CD4-positive, alpha-beta T cell treated with Interleukin-15 for 4 hours (primary cell): ENCODE results near the gene ATAD3A.
"Not testable (repeated sequence)": the region's sequence is repeated elsewhere in the genome, so short reads cannot be mapped to it uniquely, and the experiment has no call there.

Source experiments
- DNase-seq: peaks from one replicate; pipeline ENCODE4 v3.0.0-alpha.2; 2020; ENCODE audit warnings: low spot score

Gene ATAD3A

DNA sequence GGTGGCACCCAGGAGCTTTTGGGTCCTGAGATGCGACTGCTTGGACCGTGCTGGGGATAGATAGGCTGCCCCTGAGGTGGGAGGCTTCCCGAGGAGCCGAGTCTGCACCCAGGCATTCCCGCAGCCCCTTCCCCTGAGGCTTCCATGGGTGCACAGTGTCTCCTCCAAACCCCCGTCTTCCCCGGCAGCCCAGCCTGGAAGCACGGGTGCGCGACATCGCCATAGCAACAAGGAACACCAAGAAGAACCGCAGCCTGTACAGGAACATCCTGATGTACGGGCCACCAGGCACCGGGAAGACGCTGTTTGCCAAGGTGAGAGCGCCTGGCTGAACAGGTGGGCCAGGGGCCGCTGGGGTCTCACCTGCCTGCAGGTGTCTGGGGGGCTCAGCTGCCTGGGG is 11.7 kb downstream of the ATAD3A start:
- DNase-seq: not testable (repeated sequence)

DNA sequence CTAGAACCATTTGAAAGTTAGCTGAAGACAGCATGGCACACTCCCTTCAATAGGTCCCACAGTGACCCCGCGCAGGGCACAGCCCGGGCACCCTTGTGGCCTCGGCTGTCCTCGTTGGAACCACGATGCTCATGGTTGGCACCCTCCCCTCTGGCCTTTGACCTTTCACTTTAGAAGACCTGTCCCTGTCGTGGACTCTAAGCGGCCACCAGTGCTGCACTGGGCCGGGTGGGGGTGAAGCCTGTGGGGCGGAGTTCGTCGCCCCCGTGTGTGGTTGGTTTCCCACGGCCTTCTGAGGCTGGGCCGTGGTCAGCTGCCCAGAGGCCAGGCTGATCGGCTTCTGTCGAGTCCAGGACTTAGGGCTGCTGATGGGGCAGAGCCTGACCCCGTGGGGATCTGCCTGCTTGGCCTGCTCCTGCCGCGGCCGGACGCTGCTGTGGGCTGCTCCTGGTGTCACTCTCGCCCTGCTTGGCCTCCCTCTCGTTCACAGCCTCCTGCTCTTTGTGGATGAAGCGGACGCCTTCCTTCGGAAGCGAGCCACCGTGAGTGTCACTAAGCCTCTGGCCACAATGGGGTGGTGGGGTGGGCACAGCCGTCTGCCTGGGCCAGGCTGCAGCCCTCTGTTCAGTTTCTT is 12.9 kb downstream of the ATAD3A start:
- not testable (repeated sequence) for DNase-seq

DNA sequence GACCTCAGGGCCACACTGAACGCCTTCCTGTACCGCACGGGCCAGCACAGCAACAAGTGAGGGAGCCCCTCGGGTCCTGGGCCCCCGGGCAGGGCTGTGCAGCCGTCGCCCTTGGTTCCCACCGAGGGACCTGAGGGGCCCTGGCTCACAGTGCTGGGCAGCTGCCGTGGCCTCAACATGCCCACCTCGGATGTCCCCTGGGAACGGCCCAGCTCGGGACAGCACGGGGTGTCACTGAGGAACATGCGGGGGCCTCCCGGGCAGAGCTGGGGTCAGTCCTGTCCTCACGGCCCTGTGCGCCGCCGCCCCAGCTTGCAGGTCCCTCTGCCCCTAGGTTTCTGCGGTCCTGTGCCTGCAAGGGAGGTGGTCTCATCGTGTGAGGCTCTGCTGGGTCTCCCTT is 14.5 kb downstream of the ATAD3A start:
- DNase-seq: not testable (repeated sequence)

DNA sequence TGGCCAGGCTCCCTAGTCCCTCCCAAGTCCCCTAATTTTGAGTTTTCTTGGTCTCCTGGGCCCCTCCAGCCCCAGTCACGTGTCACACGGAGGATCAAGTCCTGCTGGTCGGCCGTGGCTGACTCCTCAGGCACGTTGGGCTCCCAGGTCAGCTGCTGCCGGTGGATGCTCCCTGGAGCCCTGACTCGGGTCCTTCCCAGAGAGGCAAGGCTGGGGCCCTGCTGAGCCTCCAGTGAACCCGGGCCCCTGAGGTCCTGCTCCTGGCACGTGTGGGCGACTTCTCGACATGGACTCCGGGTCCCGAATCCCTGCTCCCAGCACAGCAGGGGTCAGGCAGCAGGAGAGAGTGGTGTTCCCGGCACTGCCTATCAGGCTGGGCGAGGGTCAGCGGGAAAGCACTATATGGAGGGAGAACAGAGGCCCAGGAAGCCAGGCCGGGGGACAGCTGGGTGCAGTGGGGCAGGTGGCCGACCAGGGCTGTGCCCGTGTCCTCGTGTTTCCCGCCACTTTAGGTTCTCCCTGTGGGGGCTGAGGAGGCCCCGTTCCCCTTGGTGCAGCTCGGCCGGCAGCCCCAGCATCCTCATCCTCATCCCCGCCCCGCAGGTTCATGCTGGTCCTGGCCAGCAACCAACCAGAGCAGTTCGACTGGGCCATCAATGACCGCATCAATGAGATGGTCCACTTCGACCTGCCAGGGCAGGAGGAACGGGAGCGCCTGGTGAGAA is 15.3 kb downstream of the ATAD3A start:
- no peak for DNase-seq

DNA sequence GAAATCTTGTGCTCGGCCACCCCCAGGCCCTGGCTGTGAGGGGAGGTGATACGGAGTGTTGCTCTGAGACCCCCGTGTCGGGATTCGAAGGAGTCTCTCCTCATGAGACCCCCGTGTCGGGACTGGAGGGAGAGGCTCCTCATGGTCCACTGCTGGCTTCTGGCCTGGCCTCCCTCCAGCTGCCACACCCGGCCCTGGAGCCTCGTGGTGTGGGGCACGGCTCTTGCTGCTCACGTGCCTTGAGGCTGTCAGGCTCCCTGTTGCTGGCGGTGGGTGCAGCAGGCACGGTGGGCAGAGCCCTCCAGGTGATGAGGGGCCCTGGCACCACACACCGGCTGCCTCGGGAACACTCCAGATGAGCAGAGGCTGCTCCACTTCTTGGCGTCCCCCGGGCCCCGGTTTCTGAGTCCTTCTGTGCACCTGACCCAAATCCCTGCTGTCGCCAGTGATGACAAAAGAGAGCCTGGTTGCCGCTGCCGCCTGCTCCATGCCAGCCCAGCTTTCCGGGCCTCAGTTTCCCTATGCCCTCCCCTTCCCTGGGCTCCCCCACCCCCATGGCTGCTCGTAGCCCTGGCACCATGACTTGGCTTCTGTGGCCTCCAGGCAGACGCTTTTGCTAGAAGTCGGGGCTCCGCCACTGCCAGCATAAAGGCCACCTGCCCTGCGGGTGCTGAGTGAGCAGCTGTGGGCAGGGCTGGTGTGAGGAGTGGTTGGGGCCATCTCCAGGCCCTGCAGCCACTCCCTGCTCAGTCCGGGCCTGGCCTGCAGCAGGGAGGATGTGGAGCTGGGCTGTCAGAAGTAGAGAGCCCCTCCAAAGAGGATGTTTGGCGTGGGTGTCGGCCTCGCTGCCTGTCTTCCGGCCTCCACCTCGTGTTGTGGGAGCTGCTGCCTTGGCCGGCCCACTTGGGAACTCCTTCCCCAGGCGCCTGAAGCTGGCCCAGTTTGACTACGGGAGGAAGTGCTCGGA is 16.6 kb downstream of the ATAD3A start:
- no peak for DNase-seq

DNA sequence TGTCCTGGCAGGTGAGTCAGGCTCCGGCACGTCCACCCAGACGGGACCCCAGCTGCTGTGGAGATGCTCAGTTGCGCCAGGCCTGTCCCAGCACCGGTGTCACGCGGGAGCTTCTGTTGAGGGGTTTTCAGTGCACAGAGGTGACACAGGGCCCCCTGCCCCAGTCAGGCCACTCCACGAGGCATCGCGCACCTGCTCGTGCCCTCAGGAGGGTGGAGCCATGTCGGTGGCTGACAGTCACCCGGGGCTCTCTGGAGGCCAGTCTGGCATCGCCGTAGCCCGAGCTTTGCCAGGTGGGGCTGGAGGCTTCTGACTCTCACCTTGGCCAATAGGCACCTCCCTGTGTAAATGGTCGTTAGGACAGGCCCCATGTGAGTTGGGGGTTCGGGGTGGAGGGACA is 17.4 kb downstream of the ATAD3A start:
- no peak for DNase-seq

DNA sequence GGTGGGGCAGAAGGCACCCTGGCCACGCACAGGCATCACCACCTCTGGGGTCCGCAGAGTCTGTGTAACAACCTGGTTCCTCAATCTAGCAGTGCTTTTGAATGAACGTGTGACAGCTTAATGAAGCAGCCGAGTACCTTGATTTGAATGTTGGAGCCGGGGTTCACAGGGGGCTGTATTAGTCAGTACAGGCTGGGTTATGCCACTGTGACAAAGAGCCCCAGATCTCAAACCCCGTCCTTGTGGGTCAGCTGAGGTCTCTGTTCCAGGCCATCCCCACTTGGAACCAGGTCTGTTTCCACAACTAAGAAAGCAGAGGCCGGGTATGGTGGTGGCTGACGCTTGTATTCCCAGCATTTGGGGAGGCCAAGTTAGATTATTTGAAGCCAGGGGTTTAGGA is 18.0 kb downstream of the ATAD3A start:
- no peak for DNase-seq

DNA sequence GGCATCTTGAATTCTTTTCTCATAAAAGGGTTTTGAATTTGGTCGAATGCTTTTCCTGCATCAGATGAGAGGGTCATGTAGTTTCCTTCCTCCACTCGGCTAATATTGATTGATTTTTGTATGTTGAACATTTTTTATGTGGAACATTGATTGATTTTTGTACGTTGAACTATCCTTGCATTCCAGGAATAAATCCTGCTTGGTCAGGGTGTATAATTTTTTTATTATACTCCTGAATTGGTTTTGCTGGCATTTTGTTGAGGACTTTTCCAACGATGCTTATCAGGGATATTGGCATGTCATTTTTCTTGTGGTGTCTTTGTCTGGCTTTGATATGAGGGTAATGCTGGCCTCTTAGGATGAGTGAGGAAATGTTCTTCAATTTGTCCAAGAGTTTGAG is 20.0 kb downstream of the ATAD3A start:
- DNase-seq: no peak

DNA sequence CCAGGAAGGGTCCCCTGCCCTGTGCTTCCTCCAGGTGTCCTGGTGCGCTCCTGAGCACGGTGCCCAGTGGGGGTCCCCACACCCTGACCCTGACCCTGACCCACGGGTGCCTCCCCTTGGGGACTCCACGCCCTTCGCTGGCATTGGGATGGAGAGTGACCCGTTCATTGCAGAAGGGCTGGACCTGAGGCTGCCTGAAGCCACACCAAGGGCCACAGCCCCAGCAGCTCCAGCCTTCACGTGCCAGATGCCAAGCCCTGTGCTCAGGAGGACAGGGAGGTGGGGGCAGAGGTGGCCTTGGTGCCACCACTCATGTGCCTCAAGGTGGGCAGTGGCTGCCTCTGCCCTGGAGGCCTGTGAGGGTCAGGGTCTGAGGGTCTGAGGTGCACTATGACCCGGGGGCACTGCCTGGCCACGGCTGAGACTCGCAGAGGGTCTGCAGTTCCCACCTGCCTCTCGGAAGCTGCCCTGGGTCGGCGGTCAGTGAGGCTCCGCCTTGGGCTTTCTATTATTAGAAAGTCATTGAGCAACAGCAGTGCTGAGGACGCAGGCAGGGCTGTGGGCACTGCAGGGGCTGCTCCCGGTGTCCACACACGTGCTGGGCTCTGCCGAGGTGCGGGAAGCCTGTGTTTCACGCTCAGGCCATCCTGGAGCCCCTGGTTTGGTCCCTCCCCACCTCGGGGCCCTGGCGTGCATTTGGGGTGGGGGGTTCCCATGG is 21.4 kb downstream of the ATAD3A start:
- not testable (repeated sequence) for DNase-seq

DNA sequence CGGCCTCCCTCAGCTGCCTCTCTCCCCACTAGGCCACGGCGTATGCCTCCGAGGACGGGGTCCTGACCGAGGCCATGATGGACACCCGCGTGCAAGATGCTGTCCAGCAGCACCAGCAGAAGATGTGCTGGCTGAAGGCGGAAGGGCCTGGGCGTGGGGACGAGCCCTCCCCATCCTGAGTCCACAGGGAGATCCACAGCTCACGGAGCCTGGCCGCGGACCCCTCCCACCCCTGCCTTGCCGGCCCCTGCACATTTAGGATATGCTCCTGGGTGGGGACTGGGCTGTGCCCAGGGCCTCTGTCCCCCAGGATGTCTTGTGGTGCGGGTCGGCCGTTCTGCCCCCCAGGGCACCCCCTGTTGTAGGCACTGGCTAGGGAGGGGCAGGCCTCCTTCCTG is 21.9 kb downstream of the ATAD3A start:
- not testable (repeated sequence) for DNase-seq

DNA sequence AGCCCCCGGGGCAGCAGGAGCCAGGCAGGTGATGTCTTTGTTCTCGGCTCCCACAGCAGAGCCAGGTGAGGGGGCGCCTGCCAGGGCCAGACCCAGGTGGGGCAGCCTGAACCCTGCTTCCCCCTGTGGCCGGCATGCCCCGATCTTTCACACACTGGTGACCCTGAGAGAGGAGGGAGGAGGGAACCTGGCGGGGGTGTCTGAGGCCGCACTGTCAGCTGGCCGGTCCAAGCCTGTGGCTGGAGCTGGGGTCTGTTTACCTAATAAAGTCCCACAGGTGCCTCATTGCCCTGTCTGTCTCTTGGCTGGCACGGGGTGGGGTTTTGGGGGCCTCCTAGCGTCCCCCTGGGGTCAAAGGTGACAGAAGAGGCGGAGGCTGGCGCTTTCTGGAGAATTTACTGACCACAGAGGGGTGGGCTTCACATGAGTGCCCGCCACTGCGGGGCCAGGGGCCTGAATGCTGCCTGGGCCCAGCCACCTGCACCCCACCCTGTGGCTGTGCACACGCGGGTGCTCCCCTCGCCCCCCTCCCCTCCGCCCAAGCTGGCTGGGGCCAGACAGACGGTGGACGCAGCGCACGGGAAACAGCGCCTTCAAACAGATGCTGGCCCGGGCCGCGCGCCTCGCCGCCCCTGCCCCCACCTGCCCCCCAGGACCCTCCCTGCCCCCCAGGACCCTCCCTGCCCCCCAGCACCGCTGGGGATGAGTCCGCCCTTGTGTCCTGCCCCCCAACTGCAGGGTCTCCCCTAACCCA is 22.6 kb downstream of the ATAD3A start:
- DNase-seq: no peak

DNA sequence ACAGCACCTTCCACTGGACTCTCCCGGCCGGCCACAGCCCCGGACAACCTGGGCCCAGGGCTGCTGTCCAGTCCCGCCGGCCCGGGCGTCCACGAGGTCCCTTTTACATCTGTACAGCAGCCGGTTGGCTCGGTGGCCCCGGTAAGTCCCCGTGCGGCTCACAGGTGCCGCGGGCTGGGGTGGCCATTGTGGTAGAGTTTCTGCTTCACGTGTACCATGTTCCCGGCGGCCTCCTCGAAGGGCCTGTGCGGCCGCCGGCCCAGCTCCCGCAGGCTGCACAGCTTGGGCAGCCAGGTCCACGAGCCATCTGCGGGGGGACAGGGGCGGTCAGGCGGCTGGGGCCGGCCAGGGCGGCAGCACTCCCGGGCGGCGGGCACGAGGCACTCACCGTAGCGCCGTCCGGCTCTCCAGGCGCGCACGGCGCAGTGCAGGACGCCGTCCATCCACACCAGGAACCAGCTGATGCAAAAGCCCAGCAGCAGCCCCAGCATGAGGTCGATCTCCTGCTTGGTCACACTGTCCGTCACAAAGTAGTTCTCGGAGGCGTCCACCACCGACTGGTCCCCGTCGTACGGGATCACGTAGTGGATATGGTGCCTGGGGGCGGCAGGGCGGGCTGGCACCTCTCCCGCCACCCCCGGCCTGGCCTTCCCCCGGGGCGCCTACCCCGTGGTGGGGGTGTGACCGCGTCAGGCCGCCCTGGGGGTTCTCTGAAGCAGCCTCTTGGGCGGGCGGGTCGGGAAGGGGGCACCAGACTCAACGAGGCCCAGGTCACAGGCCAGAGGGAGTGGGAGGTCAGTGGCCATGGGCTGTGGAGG is 23.4 kb downstream of the ATAD3A start:
- no peak for DNase-seq

DNA sequence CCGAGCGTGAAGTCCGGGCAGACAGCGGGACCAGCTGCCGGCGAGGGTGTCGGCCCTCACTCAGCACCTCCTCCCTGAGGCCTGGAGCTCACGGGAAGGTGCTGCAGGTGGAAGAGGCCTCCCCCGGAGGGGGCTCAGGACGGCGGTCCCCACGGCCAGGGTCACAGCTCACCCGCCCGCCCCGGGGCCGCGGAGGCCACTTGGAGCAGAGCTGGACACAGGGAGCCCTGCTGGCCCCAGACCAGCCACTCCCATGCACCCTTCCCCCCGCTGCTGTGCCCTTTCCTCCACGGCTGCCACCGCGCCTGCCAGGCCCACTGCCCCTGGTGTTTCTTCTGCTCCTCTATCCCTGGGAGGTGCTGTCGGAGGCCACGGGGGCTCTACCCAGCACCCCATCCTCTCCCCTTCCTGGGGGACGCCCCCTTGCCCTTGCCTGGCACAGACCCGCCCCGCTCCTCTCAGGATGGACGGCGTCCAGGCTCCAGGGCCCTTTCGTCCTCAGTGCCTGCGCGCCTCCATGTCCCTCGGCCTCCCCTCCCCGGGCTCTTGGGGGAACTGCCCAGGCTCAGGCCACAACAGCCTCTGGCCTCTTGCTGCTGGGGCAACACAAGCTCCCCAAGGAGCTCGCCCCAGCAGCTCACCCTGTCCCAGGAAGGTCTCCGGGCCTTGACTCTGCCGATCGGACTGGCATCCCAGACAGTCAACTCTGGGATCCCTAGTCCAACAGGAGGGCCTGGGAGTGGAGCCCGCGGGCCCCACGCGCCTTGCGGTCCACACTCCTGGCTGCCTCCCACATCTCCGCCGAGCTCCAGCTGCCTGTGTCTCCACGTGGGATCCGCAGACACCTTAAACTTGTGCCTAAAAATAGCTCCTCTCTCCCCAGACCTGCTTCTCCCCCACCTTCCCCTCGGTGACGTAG is 24.3 kb downstream of the ATAD3A start:
- DNase-seq: no peak

DNA sequence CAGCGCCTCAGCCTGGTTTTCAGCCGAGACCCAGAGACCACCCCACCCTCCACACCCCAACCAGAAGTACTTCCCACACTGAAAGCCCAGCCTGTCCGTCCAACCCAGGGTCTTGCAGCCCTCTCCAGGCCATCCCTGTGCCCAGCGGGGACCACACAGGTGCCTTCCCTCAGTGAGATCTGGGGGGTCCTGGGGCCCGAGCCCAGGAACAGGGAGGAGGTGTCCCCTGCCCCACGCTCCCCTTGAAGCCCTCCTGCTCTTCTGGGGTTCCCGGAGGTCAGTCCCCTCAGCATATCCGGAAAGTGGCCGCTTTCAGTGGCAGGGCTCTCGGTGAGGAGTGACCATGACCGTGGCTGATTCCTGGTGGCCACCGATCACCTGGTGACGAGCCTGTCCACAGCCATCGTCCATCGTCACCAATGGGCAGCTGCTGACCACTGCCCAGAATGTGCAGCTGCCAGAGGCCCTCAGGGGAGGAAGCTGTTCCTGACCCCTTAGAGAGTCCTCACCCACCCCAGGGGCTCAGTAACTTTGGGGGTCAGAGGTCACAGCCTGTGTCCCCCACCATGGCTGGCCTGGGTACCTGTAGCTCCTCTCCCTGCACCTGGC is 25.1 kb downstream of the ATAD3A start:
- DNase-seq: no peak

DNA sequence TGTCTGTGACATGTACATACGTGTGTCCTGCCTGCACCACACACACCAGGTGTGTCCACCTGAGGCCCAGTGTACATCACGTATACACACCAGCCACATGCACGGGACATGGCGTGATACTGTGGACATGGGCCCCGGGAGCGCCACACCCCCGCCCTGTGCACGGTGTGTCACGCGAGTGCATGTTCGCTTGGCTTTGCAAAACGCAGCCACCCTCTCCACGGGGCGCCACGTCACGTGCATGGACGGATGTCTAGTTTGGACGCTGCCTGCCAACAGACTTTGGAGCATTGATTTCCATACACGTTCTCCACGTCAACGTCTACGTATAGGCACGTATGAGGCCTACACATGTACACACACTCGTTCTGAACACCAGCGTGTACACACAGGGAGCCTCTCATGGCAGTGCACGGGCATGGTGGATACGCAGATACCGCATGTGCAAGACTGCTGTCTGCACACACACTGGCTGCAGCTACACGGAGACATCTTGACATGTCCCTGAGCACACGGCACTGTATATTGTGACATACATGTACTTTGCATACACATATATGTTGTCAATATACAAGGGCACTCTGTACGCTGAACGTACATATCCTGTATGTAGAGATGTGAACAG is 25.8 kb downstream of the ATAD3A start:
- no peak for DNase-seq

DNA sequence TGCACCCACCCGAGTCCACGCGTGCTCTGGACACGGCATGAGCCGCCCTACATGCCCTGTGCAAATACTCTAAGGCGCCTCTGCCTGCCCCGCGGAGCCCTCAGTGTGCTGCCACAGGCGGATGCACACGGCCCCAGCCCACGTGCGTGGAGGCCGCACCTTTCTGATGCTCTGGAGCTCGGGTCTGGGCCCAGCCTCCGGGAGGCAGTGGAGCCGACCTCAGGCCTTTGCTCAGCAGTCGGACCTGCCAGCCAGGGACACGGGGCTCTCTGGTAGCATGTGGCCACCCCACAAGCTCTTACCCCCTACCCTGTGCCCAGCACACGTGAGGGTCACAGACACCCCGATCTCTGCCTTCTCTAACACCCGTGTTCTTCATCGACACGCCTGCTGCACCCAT is 26.4 kb downstream of the ATAD3A start:
- DNase-seq: no peak

DNA sequence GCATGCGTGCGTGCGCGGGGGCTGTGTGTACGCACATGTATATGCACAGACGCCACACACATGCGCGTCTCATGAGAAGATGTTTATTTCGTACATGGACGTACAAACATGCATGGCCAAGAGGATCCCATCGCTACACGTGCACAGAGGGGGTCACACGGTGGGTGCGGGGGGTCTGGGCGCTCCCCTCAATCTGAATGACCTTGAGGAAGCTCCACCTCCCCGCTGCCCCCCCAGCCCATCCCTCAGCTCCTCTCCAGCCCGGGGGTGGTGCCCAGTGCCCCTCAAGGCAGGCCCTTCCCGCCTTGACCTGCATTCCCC is 27.0 kb downstream of the ATAD3A start:
- DNase-seq: no peak

DNA sequence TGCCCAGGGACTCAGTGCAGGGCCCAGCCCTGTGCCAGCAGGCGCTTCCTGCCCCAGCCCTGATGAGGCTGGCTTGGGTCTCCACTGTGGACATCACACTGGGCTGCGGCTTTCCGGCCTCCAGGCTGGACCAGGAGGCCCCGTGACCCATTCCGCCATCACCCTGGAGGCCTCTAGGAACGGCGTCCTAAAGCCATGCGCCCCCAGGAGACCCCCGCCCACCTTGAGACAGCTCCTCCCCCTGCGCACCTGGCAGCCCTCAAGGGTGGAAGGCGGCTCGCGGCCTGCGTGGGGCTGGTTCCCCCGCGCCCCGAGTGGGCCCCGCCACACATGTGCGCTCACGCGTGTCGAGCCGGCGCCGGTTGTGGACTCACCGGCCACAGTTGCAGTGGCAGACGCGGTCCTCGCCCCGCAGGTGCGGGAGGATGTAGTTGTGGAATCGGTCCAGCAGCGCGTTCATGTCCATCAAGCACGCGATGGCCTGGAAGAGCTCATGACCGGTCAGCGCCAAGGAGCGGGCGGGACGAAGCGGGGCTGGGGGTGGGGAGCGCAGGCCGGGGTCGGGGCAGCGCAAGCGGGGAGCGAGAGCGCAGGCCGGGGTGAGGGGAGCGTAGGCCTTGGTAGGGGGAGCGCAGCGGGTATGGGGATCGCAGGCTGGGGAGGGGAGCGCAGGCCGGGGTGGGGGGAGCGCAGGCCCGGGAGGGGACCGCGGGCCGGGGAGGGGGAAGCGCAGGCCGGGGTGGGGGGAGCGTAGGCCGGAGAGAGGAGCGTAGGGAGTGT is 27.5 kb downstream of the ATAD3A start:
- no peak for DNase-seq
